Measurements from ENCODE around the gene SLC9A7. TPM values are rescaled to one million over a fixed set of nuclear protein-coding genes. Genes with fewer than 3 reads are reported as not detected.

Gene SLC9A7
- polyA plus RNA-seq, 6 donors from 2014 or later, result 13.5 to 60.6 (median 42.5) TPM

GRCh38 chrX:46577221-46578005, 181.5 kb downstream of the SLC9A7 start:
- Mint-ChIP-seq H3K36me3 (no peaks in the 10 kb centered on the region), H3K4me3 (no peak overlapping the region), H3K27me3 (peaks cover 0 to 3% (median 0%) of the 10 kb centered on the region in 3 donors), H3K27ac (no peak overlapping the region), H3K9me3 (peaks cover 0 to 2% (median 0%) of the 10 kb centered on the region in 7 donors), H3K4me1 (peaks cover 14 to 21% (median 20%) of the 10 kb centered on the region in 3 donors)
- no peak for ATAC-seq (ENCODE audit: low read depth in 2 of 2)
- no peak for DNase-seq

- peaks cover 22 to 31% (median 29%) of the 10 kb centered on the region in 3 donors for H3K4me1 Mint-ChIP-seq
- no peaks in the 10 kb centered on the region for H3K36me3 Mint-ChIP-seq
- DNase-seq, result no peak
- H3K9me3 Mint-ChIP-seq, result peaks cover 0 to 2% (median 0%) of the 10 kb centered on the region in 7 donors
- peaks cover 0 to 3% (median 0%) of the 10 kb centered on the region in 3 donors for H3K27me3 Mint-ChIP-seq
- H3K27ac Mint-ChIP-seq, result no peak overlapping the region
- ATAC-seq (ENCODE audit: low read depth in 2 of 2), result no peak
- peak overlapping the region in 4 of 8 donors; percentile 56 to 78 (median 66) for H3K4me3 Mint-ChIP-seq
Observed at GRCh38 chrX:46576458-46576857, 182.5 kb downstream of the SLC9A7 start.

- Mint-ChIP-seq H3K4me1 (peaks cover 22 to 32% (median 29%) of the 10 kb centered on the region in 3 donors), H3K36me3 (no peaks in the 10 kb centered on the region), H3K27me3 (peaks cover 0 to 3% (median 0%) of the 10 kb centered on the region in 3 donors), H3K27ac (no peak overlapping the region), H3K4me3 (peak overlapping the region in 7 of 8 donors; percentile 22 to 78 (median 57)), H3K9me3 (peaks cover 0 to 2% (median 0%) of the 10 kb centered on the region in 7 donors)
- DNase-seq (no peak), ATAC-seq (ENCODE audit: low read depth in 2 of 2) (no peak)
Observed at GRCh38 chrX:46575991-46576392, 182.9 kb downstream of the SLC9A7 start.

GRCh38 chrX:46575586-46575985, 183.3 kb downstream of the SLC9A7 start:
- peaks cover 0 to 3% (median 0%) of the 10 kb centered on the region in 3 donors for H3K27me3 Mint-ChIP-seq
- H3K4me1 Mint-ChIP-seq, result peaks cover 22 to 32% (median 29%) of the 10 kb centered on the region in 3 donors
- H3K9me3 Mint-ChIP-seq, result peaks cover 0 to 2% (median 0%) of the 10 kb centered on the region in 7 donors
- H3K36me3 Mint-ChIP-seq, result no peaks in the 10 kb centered on the region
- ATAC-seq (ENCODE audit: low read depth in 2 of 2) (no peak), DNase-seq (no peak)
- H3K27ac Mint-ChIP-seq, result peak overlapping the region in 1 of 6 donors; percentile 66
- H3K4me3 Mint-ChIP-seq, result peak overlapping the region; percentile 5 to 78 (median 48)

- peak; percentile 23 for DNase-seq
- peak overlapping the region; percentile 21 to 88 (median 79) for H3K4me3 Mint-ChIP-seq
- H3K27ac Mint-ChIP-seq, result no peak overlapping the region
- ATAC-seq (ENCODE audit: low read depth in 2 of 2), result peak; percentile 16 to 22
- H3K36me3 Mint-ChIP-seq, result no peaks in the 10 kb centered on the region
- H3K9me3 Mint-ChIP-seq, result peaks cover 0 to 2% (median 0%) of the 10 kb centered on the region in 7 donors
- H3K27me3 Mint-ChIP-seq, result peaks cover 0 to 3% (median 0%) of the 10 kb centered on the region in 3 donors
- H3K4me1 Mint-ChIP-seq, result peaks cover 22 to 32% (median 29%) of the 10 kb centered on the region in 3 donors
Observed at GRCh38 chrX:46574774-46575381, 184.0 kb downstream of the SLC9A7 start.

GRCh38 chrX:46573892-46574773, 184.8 kb downstream of the SLC9A7 start:
- ATAC-seq (ENCODE audit: low read depth in 2 of 2) (peak; percentile 63 to 65), DNase-seq (peak; percentile 59)
- Mint-ChIP-seq H3K27me3 (peaks cover 0 to 7% (median 0%) of the 10 kb centered on the region in 3 donors), H3K36me3 (no peaks in the 10 kb centered on the region), H3K4me1 (peaks cover 22 to 32% (median 29%) of the 10 kb centered on the region in 3 donors), H3K9me3 (peaks cover 0 to 2% (median 0%) of the 10 kb centered on the region in 7 donors), H3K27ac (peak overlapping the region in 4 of 6 donors; percentile 14 to 87 (median 62)), H3K4me3 (peak overlapping the region; percentile 74 to 91 (median 85))

- peak within 1 kb of the TSS; percentile 10 to 87 (median 74) for H3K27ac Mint-ChIP-seq
Observed at GRCh38 chrX:46573331-46573891, 185.5 kb downstream of the SLC9A7 start, which contains the start of gene CHST7. Gene CHST7 (plus strand): TSS chrX:46573765. CDS start chrX:46573932, 167 bp downstream.

GRCh38 chrX:46572340-46572936, 186.5 kb downstream of the SLC9A7 start:
- Mint-ChIP-seq H3K27ac (peak overlapping the region; percentile 8 to 81 (median 55)), H3K9me3 (peaks cover 0 to 2% (median 0%) of the 10 kb centered on the region in 7 donors), H3K27me3 (peaks cover 0 to 8% (median 5%) of the 10 kb centered on the region in 3 donors), H3K4me3 (peak overlapping the region; percentile 74 to 91 (median 85)), H3K36me3 (no peaks in the 10 kb centered on the region), H3K4me1 (peaks cover 22 to 32% (median 29%) of the 10 kb centered on the region in 3 donors)
- DNase-seq, result peak; percentile 40
- ATAC-seq (ENCODE audit: low read depth in 2 of 2), result peak; percentile 51 to 60

More at GRCh38 chrX:46573331-46573891, 185.5 kb downstream of the SLC9A7 start, which contains the start of gene CHST7:
- DNase-seq (peak; percentile 53), ATAC-seq (ENCODE audit: low read depth in 2 of 2) (peak; percentile 56 to 57)
- H3K4me1 Mint-ChIP-seq, result peaks cover 22 to 32% (median 29%) of the 10 kb centered on the region in 3 donors
- H3K27me3 Mint-ChIP-seq, result peaks cover 0 to 8% (median 5%) of the 10 kb centered on the region in 3 donors
- H3K36me3 Mint-ChIP-seq, result no peaks in the 10 kb centered on the region
- H3K9me3 Mint-ChIP-seq, result peaks cover 0 to 2% (median 0%) of the 10 kb centered on the region in 7 donors
- H3K4me3 Mint-ChIP-seq, result peak within 1 kb of the TSS; percentile 74 to 91 (median 85)

- Mint-ChIP-seq H3K27me3 (peaks cover 0 to 8% (median 8%) of the 10 kb centered on the region in 3 donors), H3K4me1 (peaks cover 22 to 32% (median 29%) of the 10 kb centered on the region in 3 donors), H3K27ac (peak overlapping the region in 3 of 6 donors; percentile 26 to 81 (median 41)), H3K4me3 (peak overlapping the region in 4 of 8 donors; percentile 27 to 84 (median 52)), H3K36me3 (no peaks in the 10 kb centered on the region), H3K9me3 (peaks cover 0 to 2% (median 0%) of the 10 kb centered on the region in 7 donors)
- ATAC-seq (ENCODE audit: low read depth in 2 of 2), result no peak
- DNase-seq, result no peak
Observed at GRCh38 chrX:46571423-46572339, 187.2 kb downstream of the SLC9A7 start.

- H3K27ac Mint-ChIP-seq, result no peak overlapping the region
- peaks cover 10 to 20% (median 16%) of the 10 kb centered on the region in 3 donors for H3K4me1 Mint-ChIP-seq
- no peak for ATAC-seq (ENCODE audit: low read depth in 2 of 2)
- H3K4me3 Mint-ChIP-seq, result peak overlapping the region in 2 of 8 donors; percentile 29 to 42
- H3K27me3 Mint-ChIP-seq, result peaks cover 6 to 27% (median 17%) of the 10 kb centered on the region in 3 donors
- H3K36me3 Mint-ChIP-seq, result no peaks in the 10 kb centered on the region
- no peak for DNase-seq
- peaks cover 0 to 2% (median 0%) of the 10 kb centered on the region in 7 donors for H3K9me3 Mint-ChIP-seq
Observed at GRCh38 chrX:46569621-46570020, 189.3 kb downstream of the SLC9A7 start.

GRCh38 chrX:46567388-46567787, 191.5 kb downstream of the SLC9A7 start:
- peaks cover 10 to 15% (median 12%) of the 10 kb centered on the region in 3 donors for H3K4me1 Mint-ChIP-seq
- peaks cover 0 to 1% (median 0%) of the 10 kb centered on the region in 7 donors for H3K9me3 Mint-ChIP-seq
- DNase-seq (no peak), ATAC-seq (ENCODE audit: low read depth in 2 of 2) (no peak)
- no peak overlapping the region for H3K4me3 Mint-ChIP-seq
- H3K27me3 Mint-ChIP-seq, result peaks cover 6 to 34% (median 14%) of the 10 kb centered on the region in 3 donors
- H3K36me3 Mint-ChIP-seq, result no peaks in the 10 kb centered on the region
- no peak overlapping the region for H3K27ac Mint-ChIP-seq

Data from naive B cell (primary cell).